ENCODE measurements around the gene SLC9A8. TPM values are rescaled to one million over a fixed set of nuclear protein-coding genes. Genes with fewer than 3 reads are reported as not detected.
A peak's percentile ranks its signal among the peaks of the same experiment; 100 is the strongest.

The SLC9A8 gene
- total and polyA plus RNA-seq, 4 experiments from 2014 or later = 3.4 to 25.6 (median 16.9) TPM

GRCh38 chr20:49889935-49890333 lies 77.3 kb downstream of the SLC9A8 start:
- CTCF ChIA-PET (ENCODE audit: partially characterized antibody) = interaction anchor here (0.9 to 1.9 kb wide), 3 partner anchors 12 to 279 kb away, joined by 3 to 4 read pairs (median 4); no protein-coding TSS in a partner anchor

GRCh38 chr20:49890471-49891361 lies 78.1 kb downstream of the SLC9A8 start:
- Mint-ChIP-seq H3K27ac (peak overlapping the region in 1 of 7 donors; percentile 23), H3K9me3 (no peaks in the 10 kb centered on the region), H3K4me3 (peak overlapping the region in 1 of 8 donors; percentile 8), H3K36me3 (peaks cover 12 to 41% of the 10 kb centered on the region in 2 donors), H3K27me3 (no peaks in the 10 kb centered on the region), H3K4me1 (peaks cover 15 to 29% (median 21%) of the 10 kb centered on the region in 4 donors)
- peaks cover 23% of the 10 kb centered on the region for H3K4me1 ChIP-seq (ENCODE audit: insufficient read depth, low read length)
- H3K4me3 ChIP-seq (ENCODE audit: low read length in 2 of 2) = no peak overlapping the region
- H3K27me3 ChIP-seq (ENCODE audit: insufficient read depth, low read length) = no peaks in the 10 kb centered on the region
- H3K9me3 ChIP-seq (ENCODE audit: control insufficient read depth in 1 of 2, low read length in 2 of 2) = no peaks in the 10 kb centered on the region
- no peak overlapping the region for H3K27ac ChIP-seq (ENCODE audit: low read depth, low read length)
- peaks cover 5% of the 10 kb centered on the region for H3K36me3 ChIP-seq (ENCODE audit: insufficient read depth, low read length)
- DNase-seq = no peak
- ChIA-PET CTCF (ENCODE audit: partially characterized antibody) (interaction anchor here (1.3 kb wide), 1 partner anchor 14 kb away, joined by 3 read pairs; no protein-coding TSS in a partner anchor), POLR2A (ENCODE audit: partially characterized antibody) (no interaction called here)
- intact Hi-C loops (cut with micrococcal nuclease) = loop anchor here (5.0 kb wide), 1 partner anchor 37 kb away; no protein-coding TSS in a partner anchor

More at GRCh38 chr20:49889935-49890333, 77.3 kb downstream of the SLC9A8 start:
- DNase-seq = no peak
- Histone ChIP-seq H3K27me3 (ENCODE audit: insufficient read depth, low read length) (no peaks in the 10 kb centered on the region), H3K36me3 (ENCODE audit: insufficient read depth, low read length) (peaks cover 11% of the 10 kb centered on the region), H3K4me1 (ENCODE audit: insufficient read depth, low read length) (peaks cover 23% of the 10 kb centered on the region), H3K4me3 (ENCODE audit: low read length in 2 of 2) (no peak overlapping the region), H3K27ac (ENCODE audit: low read depth, low read length) (no peak overlapping the region), H3K9me3 (ENCODE audit: control insufficient read depth in 1 of 2, low read length in 2 of 2) (no peaks in the 10 kb centered on the region)
- Mint-ChIP-seq H3K4me1 (peaks cover 15 to 29% (median 20%) of the 10 kb centered on the region in 4 donors), H3K36me3 (peaks cover 12 to 48% of the 10 kb centered on the region in 2 donors), H3K27me3 (no peaks in the 10 kb centered on the region), H3K27ac (peak overlapping the region in 2 of 7 donors; percentile 30 to 71), H3K4me3 (no peak overlapping the region), H3K9me3 (no peaks in the 10 kb centered on the region)
- POLR2A ChIA-PET (ENCODE audit: partially characterized antibody) = no interaction called here
- intact Hi-C loops (cut with micrococcal nuclease) = loop anchor here (5.0 kb wide), 1 partner anchor 37 kb away; no protein-coding TSS in a partner anchor

- Mint-ChIP-seq H3K36me3 (peaks cover 9 to 33% of the 10 kb centered on the region in 2 donors), H3K4me1 (peaks cover 15 to 29% (median 21%) of the 10 kb centered on the region in 4 donors), H3K27ac (peak overlapping the region in 1 of 7 donors; percentile 47), H3K4me3 (peak overlapping the region in 1 of 8 donors; percentile 8), H3K9me3 (no peaks in the 10 kb centered on the region), H3K27me3 (no peaks in the 10 kb centered on the region)
- Histone ChIP-seq H3K4me1 (ENCODE audit: insufficient read depth, low read length) (peaks cover 23% of the 10 kb centered on the region), H3K27me3 (ENCODE audit: insufficient read depth, low read length) (no peaks in the 10 kb centered on the region), H3K9me3 (ENCODE audit: control insufficient read depth in 1 of 2, low read length in 2 of 2) (no peaks in the 10 kb centered on the region), H3K27ac (ENCODE audit: low read depth, low read length) (no peak overlapping the region), H3K4me3 (ENCODE audit: low read length in 2 of 2) (no peak overlapping the region), H3K36me3 (ENCODE audit: insufficient read depth, low read length) (no peaks in the 10 kb centered on the region)
- ChIA-PET POLR2A (ENCODE audit: partially characterized antibody) (no interaction called here), CTCF (ENCODE audit: partially characterized antibody) (interaction anchor here (1.3 kb wide), 1 partner anchor 13 kb away, joined by 3 read pairs; no protein-coding TSS in a partner anchor)
- intact Hi-C loops (cut with micrococcal nuclease) = loop anchor here (5.0 kb wide), 1 partner anchor 36 kb away; no protein-coding TSS in a partner anchor
- DNase-seq = no peak
These were observed 79.0 kb downstream of the SLC9A8 start for GRCh38 chr20:49891476-49892110.

GRCh38 chr20:49892260-49892659 lies 79.6 kb downstream of the SLC9A8 start:
- Mint-ChIP-seq H3K9me3 (no peaks in the 10 kb centered on the region), H3K4me1 (peaks cover 15 to 29% (median 21%) of the 10 kb centered on the region in 4 donors), H3K4me3 (peak overlapping the region in 1 of 8 donors; percentile 32), H3K27ac (peak overlapping the region in 1 of 7 donors; percentile 75), H3K36me3 (peaks cover 12 to 26% of the 10 kb centered on the region in 2 donors), H3K27me3 (no peaks in the 10 kb centered on the region)
- ChIA-PET CTCF (ENCODE audit: partially characterized antibody) (interaction anchor here (2.4 kb wide), 1 partner anchor 283 kb away, joined by 7 read pairs; no protein-coding TSS in a partner anchor), POLR2A (ENCODE audit: partially characterized antibody) (no interaction called here)
- Histone ChIP-seq H3K4me3 (ENCODE audit: low read length in 2 of 2) (no peak overlapping the region), H3K4me1 (ENCODE audit: insufficient read depth, low read length) (peaks cover 23% of the 10 kb centered on the region), H3K36me3 (ENCODE audit: insufficient read depth, low read length) (no peaks in the 10 kb centered on the region), H3K9me3 (ENCODE audit: control insufficient read depth in 1 of 2, low read length in 2 of 2) (no peaks in the 10 kb centered on the region), H3K27ac (ENCODE audit: low read depth, low read length) (no peak overlapping the region), H3K27me3 (ENCODE audit: insufficient read depth, low read length) (no peaks in the 10 kb centered on the region)
- DNase-seq = no peak
- intact Hi-C loops (cut with micrococcal nuclease) = loop anchor here (5.0 kb wide), 1 partner anchor 35 kb away; no protein-coding TSS in a partner anchor

- Histone ChIP-seq H3K4me3 (ENCODE audit: low read length in 2 of 2) (no peak overlapping the region), H3K27ac (ENCODE audit: low read depth, low read length) (no peak overlapping the region), H3K4me1 (ENCODE audit: insufficient read depth, low read length) (peaks cover 23% of the 10 kb centered on the region), H3K27me3 (ENCODE audit: insufficient read depth, low read length) (no peaks in the 10 kb centered on the region), H3K9me3 (ENCODE audit: control insufficient read depth in 1 of 2, low read length in 2 of 2) (no peaks in the 10 kb centered on the region), H3K36me3 (ENCODE audit: insufficient read depth, low read length) (no peaks in the 10 kb centered on the region)
- Mint-ChIP-seq H3K4me1 (peaks cover 15 to 29% (median 21%) of the 10 kb centered on the region in 4 donors), H3K4me3 (peak overlapping the region in 3 of 8 donors; percentile 32 to 76 (median 49)), H3K36me3 (peaks cover 12 to 23% of the 10 kb centered on the region in 2 donors), H3K9me3 (no peaks in the 10 kb centered on the region), H3K27ac (peak overlapping the region in 2 of 7 donors; percentile 21 to 81), H3K27me3 (no peaks in the 10 kb centered on the region)
- DNase-seq = no peak
- intact Hi-C loops (cut with micrococcal nuclease) = loop anchor here (5.0 kb wide), 1 partner anchor 34 kb away; no protein-coding TSS in a partner anchor
- POLR2A ChIA-PET (ENCODE audit: partially characterized antibody) = no interaction called here
- CTCF ChIA-PET (ENCODE audit: partially characterized antibody) = interaction anchor here (2.4 kb wide), 1 partner anchor 283 kb away, joined by 7 read pairs; no protein-coding TSS in a partner anchor
These were observed 80.2 kb downstream of the SLC9A8 start for GRCh38 chr20:49892817-49893216.

- ChIA-PET CTCF (ENCODE audit: partially characterized antibody) (interaction anchor here (2.4 kb wide), 1 partner anchor 284 kb away, joined by 7 read pairs; no protein-coding TSS in a partner anchor), POLR2A (ENCODE audit: partially characterized antibody) (no interaction called here)
- Histone ChIP-seq H3K9me3 (ENCODE audit: control insufficient read depth in 1 of 2, low read length in 2 of 2) (no peaks in the 10 kb centered on the region), H3K4me1 (ENCODE audit: insufficient read depth, low read length) (peaks cover 23% of the 10 kb centered on the region), H3K36me3 (ENCODE audit: insufficient read depth, low read length) (no peaks in the 10 kb centered on the region), H3K4me3 (ENCODE audit: low read length in 2 of 2) (no peak overlapping the region), H3K27ac (ENCODE audit: low read depth, low read length) (no peak overlapping the region), H3K27me3 (ENCODE audit: insufficient read depth, low read length) (no peaks in the 10 kb centered on the region)
- H3K27ac Mint-ChIP-seq = peak overlapping the region in 5 of 7 donors; percentile 10 to 90 (median 21)
- H3K4me3 Mint-ChIP-seq = peak overlapping the region; percentile 27 to 78 (median 73)
- DNase-seq = no peak
- intact Hi-C loops (cut with micrococcal nuclease) = loop anchor here (5.0 kb wide), 1 partner anchor 34 kb away; no protein-coding TSS in a partner anchor
- H3K27me3 Mint-ChIP-seq = no peaks in the 10 kb centered on the region
- H3K9me3 Mint-ChIP-seq = no peaks in the 10 kb centered on the region
- H3K4me1 Mint-ChIP-seq = peaks cover 13 to 25% (median 20%) of the 10 kb centered on the region in 4 donors
- peaks cover 9 to 18% of the 10 kb centered on the region in 2 donors for H3K36me3 Mint-ChIP-seq
These were observed 80.8 kb downstream of the SLC9A8 start for GRCh38 chr20:49893242-49894072.
